GM21825 (cell line): Measurements from ENCODE around the gene STARD3NL.

Experiments used
- ATAC-seq: cut with Tn5 transposase; IDR thresholded peaks from one replicate; pipeline ENCODE4 v1.9.1; 2021; ENCODE audit warnings: mild to moderate bottlenecking, moderate library complexity; ENCODE audit not compliant: unreplicated experiment

The STARD3NL gene

DNA sequence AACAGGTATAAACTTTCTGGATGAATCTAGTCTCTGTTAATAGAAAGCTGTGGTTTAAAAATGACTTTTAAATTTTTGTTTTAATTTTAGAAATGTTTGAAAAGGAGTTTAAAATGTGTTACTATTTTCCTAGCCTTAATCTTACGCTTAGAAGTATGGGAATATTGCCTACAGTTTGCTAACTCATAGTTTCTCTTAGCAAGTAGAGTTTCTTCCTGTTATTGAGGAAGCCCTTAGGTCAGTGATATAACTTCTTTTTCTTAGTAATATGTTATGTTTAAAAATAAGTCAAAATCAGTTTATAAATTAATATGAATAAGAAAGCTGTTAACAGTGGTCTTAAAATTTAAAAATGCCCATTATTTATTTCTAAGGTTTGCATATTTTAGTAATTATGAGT is 3.1 kb downstream of the STARD3NL start:
- no peak for ATAC-seq

DNA sequence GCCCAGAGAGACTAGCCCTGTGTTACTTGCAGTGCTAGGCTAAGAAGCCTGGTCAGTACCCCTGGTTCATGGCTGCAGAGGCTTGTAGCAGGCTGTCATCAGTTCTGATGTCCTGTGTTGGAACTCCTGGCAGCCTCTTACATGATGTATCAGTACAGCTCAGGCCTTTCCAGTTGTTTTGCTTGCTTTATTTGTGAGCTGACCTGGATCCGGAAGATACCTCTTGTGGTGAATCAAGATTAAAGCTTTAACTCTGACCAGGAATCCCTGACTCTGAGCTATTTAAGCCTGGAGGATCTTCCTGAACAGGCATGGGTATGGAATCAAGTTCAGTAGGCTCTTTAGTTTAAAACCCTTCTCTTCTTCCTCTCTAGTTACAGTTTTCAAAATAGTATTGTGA is 4.4 kb downstream of the STARD3NL start:
- ATAC-seq = no peak

DNA sequence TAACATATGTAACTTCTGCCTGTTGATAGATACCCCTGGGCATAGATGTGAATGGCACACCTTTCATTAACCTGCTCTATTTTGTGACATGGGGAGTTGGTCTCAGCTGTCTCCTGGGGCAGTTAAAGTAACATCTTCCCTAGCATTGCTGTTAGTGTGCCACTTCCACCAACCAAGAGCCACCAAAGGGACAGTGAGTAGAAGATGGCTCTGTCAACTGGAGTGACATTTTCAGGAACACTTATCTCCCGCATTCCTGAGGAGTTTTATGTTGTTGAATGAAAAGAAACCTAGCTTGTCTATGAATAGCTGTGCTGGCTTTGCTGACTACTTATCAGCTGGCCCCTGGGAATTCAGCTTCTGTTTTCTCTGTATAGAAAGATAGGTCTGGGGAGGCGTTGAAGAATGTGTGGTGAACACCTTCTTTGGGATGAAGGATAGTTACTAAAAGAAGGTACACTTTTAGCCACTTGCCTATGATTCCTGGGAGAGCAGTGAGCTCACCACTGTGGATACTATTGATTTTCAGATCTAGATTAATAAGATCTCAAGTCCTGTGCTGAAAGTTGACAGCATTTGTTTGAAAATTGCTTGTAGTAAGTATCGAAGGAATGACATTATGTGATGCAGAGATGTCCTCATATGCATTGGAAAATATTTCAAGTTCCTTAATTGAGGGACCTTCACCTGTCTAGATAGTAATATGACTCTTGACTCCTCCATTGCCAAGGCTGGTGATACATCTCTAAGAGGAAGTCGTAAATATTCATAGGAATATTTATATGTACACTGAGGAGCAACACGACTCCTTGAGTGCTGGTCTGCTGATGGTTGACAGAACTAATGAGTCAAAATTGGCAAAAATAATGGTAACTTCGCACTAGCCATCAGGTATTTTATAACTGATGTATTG is 7.6 kb downstream of the STARD3NL start:
- ATAC-seq = no peak

DNA sequence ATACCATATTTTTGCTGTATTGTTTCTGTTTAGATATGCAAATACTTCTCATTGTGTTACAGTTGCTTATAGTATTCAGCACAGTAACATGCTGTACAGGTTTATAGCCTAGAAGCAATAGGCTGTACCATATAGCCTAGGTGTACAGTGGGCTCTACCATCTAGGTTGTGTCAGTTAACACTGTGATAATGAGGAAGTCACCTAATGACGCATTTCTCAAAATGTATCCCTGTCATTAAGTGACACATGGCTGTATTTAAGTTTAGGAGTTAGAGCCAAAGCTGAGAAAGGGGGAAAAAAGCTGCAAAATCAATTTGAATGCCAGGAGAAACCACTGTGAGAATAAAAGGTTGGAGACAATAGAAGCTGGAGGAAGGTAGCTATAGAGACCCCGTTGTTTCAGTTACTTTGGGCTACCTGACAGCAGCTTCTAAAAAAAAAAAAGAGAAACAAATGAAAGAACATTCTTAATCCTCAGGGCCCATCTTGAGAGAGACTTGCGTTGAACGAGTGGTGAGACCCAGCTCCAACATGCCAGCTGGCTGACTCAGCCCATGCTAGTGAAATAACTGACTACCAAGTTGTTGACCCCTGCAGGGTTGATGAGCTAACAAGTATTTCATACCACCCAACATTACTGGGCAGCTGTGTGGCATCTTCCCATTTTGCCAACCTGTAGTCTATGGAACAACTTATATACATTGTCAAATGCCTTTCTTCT is 8.7 kb downstream of the STARD3NL start:
- ATAC-seq = no peak

DNA sequence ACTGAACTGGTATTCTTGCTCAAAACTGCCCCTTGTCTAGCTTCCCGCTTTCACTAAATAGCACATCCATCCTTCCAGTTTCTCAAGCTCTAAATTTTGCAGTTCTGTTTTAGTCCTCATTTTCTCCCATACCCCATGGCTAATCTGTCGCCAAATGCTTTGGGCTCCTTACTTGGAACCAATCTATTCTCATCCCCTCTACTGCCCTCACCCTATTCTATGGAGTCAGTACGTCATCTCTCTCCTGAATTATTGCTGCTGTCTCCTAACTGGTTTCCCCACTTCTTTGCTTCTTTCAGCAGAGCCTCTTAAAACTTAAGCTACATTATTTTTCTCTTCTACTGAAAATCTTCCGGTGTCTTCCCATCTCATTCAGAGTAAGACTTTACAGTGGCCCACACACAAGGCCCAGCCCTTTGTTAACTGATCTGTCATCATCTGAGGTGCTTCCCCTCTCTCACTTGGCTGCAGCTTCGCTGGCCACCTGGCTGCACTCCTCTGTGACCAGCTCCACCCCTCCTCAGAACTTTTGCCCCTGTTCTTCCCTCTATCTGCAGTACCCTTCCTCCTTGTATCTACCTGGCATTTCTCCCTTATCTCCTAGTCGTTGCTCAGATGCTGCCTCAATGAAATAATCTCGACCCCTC is 9.9 kb downstream of the STARD3NL start:
- ATAC-seq = peak; percentile 96

DNA sequence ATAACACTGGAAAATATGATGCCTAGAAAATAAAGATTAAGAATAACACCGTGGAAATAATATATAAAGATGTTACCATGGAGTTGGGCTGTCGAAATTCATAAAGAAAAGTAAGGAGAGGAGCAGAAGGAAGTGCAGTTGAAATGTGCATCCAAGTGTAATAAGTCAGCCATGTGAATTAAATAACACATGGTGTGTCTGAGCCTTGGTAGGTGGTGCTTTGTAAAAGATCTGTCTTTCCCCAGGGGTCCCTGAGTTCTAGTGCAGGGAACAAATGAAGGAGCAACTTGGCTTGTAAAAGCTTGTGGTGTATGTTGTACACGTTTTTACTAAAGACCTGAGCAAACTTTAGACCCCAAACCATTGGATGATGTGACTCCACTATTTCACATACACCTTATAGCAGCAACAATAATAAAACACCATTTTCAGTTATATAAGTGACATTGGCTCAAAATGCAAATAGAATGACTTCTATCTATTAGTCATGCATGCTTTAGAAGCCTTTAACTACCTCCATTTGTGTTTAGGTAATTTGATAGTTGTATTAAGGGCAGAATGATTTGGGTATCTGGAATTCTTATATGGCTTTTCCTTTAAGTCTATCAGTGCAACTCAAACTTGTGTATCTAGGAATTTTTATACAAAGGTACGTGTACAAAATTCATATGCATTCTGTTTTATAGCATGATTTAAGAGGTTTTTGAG is 11.3 kb downstream of the STARD3NL start:
- no peak for ATAC-seq

DNA sequence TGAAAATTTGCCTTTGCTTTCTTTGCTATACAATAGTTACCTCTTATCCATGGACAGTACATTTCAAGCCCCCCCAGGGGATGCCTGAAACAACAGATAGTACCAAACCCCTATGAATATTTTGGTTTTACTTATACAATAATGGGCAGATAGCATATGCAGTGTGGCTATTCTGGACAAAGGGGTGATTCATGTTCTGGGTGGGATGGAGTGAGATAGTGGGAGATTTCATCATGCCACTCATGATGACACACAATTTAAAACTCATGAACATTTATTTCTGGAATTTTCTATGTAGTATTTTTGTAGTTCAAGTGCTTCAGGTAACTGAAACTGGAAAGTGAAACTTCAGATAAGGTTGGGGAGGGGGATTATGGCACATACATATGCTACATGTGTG is 12.0 kb downstream of the STARD3NL start:
- no peak for ATAC-seq

DNA sequence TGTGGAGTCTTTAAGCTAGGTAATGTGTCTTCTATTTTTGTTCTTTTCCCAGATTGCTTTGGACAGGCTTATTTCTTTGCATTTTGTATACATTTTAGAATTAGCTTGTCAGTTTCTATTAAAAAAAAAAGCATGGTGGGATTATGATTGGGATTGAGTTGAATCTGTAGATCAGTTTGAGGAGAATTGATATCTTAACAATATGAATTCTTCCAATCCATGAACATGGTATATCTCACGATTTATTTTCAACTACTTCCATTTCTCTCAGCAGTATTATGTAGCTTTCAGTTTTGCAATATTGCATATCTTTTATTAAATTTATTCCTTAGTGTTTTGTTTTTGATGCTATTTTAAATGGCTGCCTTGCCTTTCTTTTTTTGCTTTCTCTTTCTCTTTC is 13.7 kb downstream of the STARD3NL start:
- ATAC-seq = no peak

DNA sequence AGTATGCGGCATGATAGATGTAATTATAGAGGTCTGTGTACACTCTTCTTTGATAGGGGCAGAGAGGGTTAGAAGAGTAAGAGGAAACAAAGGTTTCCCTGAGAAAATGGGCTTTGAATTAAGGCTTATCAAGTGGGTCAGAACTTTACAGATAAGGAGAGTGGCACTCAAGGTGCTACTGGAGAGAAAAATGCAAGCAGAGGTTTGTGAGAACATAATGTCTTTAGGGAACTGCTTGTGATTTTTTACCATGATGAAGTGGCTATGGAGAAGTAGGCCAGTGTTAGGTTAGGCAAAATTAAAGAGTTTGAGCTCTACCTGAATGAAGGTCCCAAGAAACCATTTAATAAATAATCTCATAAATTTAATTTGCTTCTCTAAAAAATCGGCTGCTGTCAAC is 14.3 kb downstream of the STARD3NL start:
- no peak for ATAC-seq

DNA sequence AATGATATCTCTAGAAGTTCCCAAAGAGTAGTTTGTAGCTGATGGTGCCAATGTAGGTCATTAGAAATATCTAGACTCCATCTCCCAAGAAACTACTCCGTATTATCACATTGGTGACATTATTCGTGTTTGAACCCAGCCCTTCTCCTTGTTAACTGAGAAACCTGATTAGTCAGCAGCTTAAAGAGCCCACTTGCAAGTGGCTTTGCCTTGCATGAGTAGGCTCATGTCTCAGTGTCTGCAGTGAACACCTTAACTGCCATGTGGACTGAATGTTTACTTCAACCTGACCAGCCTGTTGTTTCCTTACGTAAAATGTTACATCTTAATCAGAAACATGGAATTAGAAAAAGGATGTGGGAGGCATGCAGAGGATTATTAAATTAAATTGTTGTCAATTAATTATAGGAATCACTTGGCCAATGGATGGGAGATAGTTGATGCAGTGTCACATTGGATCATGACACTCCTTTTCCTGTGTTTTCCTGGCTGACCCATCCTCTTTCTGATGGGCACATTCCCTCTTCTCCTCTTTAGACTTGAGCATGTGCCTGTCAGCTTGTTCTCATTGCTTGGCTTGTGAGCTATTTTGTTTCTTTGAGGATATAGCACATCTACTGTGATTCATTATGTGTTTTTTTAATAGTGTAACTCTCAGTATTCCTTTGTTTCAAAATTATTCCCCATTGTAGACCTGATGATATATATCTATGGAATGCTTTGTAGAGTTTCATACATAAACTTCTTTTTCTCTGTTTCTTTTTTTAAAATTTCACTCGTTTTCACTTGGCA is 18.0 kb downstream of the STARD3NL start:
- ATAC-seq = no peak

DNA sequence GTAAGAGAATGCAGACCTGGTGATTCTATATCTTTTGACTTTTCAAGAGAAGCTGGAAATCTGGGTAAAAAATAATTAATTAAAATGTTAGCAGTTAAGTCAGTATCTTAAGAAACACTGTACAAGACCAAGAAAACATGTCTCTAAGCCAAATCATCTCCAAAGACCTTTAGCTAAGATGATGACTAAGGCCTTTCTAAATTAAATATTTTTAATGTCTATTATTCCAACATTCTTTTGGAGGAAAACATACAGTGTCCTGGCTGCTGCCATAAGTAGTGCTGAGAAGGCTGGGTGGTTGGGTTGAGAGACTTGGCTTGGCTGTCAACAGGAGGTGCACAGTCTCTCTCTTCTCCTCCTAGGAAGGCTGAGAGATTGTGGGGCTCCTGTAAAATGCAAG is 20.3 kb downstream of the STARD3NL start:
- ATAC-seq = no peak

DNA sequence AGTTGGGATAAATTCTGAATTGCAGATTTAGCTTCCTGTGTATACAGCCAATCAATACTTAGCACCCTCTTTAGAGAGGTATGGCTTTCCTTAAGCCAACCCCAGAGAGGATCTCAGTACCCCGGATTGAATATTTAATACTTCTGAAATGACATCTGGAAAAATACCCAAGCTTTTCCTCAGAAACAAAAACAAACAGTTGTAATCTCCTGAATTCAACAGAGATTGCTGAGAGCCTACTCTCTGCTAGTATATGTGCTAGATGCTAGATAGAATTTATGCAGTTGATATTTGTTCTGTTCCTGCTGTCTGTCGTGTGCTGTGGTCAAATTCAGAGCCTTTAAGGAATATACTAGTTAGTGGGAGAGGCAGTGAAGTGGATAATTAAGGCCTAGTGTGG is 21.1 kb downstream of the STARD3NL start:
- ATAC-seq = no peak

DNA sequence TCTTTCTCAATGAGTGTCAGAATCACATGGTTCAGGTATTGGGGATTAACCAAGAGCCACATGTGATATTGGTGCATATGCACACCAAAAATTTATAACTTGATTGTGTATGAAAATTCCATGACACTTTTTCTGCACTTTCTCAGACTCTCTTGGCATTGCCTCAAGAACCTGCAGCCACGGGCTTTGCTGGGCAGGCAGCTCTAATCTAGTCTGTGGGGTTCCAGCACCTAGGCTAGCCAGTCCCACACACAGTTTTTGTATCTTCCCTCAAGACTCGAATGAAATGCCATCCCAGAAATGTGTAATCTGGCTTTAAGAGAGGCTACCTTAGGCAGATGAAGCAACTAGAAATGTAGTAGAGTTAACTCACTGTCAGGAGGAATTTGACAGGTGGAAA is 21.7 kb downstream of the STARD3NL start:
- no peak for ATAC-seq

DNA sequence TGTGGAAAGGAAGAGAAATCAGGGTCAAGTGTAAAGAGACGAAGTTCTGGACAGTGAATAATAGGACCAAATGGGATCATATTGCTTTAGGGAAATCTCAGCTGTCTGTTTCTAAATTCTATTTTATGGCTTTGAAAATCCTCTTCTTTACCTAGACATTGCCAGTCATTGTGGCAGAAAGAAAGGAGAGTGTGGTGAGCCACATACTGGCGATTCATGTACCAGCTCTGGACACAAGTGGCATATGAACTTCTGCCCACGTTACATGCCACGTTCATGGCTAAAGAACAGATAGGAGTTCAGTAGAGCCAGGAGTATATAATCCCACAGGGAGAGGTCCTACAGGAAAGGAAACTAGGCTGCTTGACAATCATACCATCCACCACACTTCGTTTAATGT is 28.0 kb downstream of the STARD3NL start:
- no peak for ATAC-seq

DNA sequence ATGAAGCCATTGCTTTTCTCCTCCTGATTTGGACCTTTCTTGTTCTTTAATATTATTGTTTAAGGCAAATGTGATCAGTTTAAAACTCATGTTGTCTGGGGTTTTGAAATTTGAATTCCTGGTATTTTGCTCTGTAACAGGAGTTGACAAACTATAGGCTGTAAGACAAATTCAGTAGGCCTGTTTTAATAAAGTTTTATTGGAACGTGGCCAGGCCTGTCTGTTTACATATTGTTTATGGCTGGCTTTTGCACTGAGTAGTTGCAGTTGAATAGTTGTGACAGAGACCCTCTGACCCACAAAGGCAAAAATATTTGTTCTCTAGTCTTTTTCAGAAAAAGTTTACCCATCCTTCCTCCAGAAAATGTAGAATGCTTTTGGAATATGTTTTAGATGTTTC is 29.8 kb downstream of the STARD3NL start:
- ATAC-seq = no peak

DNA sequence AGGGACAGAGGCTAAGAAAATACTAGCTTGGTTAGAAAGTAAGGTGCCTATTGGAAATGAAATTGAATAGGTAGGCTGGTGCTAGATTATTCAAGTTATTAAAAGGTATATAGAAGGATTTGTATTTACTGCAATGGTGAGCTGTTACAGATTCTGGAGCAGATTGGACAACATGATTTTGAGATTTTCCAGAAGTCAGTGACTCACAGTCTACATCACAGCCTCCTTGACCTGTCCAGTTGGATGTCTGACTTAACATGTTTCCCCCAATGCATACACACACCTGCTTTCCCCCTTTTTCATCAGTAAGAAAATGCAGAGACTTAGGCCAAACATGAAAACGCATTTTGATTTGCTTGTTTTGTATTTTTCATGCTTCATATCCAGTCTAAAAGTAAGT is 33.4 kb downstream of the STARD3NL start:
- ATAC-seq = no peak

DNA sequence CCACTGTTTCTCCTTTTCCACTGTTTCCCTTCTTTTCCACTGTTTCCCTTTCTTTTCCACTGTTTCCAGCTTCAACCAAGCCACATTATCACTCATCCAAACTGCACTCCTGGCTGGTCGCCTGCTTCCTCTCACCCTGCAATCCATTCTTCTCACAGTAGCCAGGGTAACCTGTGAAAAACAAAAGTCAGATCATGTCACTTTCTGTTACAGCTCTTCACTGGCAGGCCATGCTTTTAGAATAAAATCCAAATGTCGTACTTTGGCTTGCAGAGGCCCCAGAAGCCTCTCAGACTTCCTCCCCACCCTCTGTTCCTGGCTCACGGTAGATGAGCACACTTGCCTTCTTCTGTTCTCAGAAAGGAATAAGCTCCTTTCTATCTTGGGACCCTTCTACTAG is 33.9 kb downstream of the STARD3NL start:
- ATAC-seq = no peak

DNA sequence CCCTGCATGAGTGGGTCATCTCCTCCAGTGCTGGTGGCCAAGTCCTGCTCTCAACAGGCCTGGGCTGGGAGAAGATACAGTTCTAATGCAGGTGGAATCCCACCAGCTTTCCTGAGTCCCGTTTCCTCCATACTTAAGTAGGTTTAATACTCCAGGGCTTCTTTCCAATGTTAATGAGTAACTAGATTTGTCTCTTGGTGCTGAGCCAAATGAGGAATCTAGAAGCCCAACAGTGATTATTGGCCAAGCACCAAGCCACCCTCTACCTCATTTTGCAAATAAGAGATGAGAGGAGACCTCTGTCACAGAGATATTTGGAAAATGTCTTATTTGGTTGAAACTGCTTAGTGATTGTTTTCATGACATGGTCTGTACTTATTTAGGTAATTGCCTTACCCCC is 37.1 kb downstream of the STARD3NL start:
- ATAC-seq = no peak

DNA sequence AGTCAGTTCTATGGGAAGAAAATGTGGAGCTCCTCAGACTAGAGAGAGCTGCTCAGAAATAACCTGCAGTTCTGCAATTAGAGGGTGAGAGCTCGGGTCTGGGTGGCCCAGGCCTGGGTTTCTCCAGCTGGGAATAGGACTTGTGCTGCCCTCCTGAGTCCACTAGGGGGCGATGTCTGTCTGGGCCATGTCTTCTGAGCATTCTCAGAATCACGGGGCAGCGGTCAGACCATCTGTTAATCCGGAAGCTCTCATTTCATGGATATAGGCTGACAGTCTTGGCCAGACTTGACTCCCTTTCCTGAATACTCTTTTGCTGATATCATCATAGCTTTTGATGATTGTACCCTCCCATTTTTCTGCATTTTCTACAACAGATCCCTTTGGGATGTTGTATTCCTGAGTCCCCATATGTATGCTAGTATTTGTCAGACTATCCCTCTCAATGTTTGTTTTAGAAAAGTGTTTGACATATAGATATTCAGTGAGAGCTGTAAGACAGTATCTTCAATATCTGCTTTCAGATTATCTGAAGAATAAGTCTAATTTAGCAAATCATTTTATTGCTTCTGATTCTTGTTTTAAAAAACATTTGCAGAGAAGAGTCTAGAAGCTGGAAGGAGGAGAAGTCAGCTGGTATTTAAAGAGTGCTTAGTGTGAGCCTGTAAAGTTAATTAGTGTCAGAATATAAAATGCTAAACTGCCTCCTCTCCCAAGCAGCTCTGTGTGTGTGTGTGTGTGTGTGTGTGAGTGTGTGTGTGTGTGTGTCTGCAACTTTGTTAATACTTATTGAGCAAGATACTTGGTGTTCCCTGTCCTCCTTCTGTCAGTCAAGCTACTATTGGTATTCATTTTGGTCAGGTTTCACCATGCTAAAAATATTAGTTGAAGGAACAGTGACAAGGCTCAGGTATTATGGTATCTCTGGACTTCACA is 38.0 kb downstream of the STARD3NL start:
- ATAC-seq = peak; percentile 80
